NCI-H510A treated with DMSO at 0.1 percent for 48 hours (cell line): ENCODE results near the gene RASSF10.

Source experiments
- DNase-seq: peaks from one replicate; lab custom pipeline; 2025; lab: John Stamatoyannopoulos, UW

Gene RASSF10

DNA sequence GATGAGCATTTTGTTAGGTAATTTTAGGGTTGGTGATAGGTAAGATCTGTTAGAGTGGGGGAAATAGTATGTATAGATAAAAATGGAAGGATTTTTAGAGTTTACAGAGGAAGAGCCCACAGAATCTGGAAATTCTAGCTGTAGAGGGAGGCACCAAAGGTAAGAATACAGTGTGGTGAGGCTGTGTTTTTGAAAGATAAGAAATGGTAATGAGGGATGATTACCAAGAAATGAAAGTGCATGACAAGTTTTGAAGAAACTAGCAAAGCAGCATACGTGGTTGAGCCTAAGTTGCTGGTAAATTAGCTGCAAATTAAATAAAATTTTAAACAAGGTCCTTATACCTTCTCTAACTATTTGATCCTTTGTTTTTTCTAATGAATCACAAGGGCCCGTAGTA is 14.6 kb upstream of the RASSF10 start:
- no peak for DNase-seq

DNA sequence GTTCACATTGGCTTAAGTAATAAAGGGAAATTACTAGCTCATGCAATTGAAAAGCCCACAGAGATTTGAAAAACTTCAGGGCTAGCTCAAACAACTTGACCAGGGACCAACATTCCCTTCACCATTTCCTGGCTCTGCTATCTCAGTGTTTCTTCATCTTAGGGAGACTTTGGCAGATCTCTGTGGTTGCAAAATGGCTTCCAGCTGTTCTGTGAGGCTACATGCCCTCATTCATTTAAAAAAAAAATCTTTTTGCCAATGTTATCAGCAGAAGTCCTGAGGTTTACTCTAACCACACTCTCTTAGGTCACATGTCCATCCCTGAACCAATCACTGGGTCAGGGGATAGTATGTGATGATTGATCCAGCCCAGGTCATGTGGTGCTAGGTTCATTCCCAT is 13.9 kb upstream of the RASSF10 start:
- DNase-seq: no peak

DNA sequence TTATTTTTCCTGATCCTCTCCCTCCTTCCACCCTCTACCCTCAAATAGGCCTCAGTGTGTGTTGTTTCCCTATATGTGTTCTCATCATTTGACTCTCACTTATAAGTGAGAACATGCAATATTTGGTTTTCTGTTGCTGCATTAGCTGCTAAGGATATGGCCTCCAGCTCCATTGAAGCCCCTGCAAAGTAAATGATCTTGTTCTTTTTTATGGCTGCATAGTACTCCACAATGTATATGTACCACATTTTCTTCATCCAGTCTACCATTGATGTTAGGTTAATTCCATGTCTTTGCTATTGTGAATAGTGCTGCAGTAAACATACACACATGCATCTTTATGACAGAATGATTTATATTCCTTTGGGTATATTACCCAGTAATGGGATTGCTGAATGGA is 13.3 kb upstream of the RASSF10 start:
- DNase-seq: no peak

DNA sequence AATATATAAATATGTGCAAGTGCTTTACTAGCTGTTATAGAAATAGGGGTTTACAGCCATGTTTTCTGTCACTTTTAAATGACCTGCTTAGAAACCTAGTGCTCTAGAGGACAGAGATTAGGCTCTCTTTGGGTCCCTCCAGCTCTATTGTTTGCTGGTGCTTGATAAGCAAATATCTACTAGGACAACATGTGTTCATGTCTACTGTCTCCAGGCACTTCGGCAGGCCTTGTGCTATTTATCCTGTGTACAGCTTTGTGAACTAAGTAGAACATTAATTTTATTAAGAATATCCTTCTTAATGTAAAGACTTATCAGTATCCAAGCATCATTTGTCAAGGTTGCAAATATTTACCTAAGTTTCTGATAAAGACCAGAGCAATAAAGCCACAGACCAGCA is 11.9 kb upstream of the RASSF10 start:
- no peak for DNase-seq

DNA sequence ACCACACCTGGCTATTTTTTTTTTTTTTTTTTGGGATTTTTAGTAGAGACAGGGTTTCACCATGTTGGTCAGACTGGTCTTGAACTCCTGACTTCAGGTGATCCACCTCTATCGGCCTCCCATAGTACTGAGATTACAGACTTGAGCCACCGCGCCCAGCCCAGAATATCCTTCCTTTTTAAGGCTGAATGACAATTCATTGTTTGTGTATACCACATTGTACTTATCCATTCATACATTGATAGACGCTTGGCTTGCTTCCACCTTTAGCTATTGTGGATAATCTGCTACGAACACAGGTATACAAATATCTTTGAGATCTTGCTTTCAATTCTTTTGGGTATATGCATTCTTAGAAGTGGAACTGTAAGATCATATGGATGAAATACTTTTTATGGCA is 10.8 kb upstream of the RASSF10 start:
- DNase-seq: no peak

DNA sequence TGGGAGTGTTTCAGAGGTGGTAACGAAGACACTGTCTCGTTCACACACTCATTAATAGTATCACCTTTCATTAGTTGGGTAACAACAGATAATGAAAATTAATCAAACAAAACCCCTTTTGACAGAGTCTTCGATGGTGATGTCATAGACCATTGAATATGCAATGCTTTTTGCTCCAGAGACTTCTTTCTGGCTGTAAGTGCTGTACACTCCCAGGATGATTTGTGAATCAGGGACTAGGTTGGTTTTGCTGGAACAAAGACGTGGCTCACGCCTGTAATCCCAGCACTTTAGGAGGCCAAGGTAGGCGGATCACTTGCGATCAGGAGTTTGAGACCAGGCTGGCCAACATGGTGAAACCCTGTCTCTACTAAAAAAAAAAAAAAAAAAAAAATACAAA is 9.5 kb upstream of the RASSF10 start:
- no peak for DNase-seq

DNA sequence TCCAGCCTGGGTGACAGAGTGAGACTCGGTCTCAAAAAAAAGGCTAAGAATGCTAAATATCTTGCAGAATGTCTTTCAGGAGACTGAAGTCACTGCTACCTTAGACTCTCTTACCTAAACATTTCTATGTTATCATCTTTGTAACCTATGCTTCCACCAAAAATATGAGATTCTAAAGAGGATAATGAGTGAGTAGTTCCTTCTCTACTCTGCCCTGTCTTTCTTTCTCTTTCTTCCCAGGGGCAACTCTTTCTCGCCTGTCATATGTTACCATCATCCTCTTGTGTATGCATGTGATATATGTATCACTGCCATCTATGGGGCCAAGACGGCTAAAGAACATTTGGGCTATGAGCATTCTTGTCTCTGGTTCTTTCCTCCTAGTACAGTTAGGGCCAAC is 9.0 kb upstream of the RASSF10 start:
- no peak for DNase-seq

DNA sequence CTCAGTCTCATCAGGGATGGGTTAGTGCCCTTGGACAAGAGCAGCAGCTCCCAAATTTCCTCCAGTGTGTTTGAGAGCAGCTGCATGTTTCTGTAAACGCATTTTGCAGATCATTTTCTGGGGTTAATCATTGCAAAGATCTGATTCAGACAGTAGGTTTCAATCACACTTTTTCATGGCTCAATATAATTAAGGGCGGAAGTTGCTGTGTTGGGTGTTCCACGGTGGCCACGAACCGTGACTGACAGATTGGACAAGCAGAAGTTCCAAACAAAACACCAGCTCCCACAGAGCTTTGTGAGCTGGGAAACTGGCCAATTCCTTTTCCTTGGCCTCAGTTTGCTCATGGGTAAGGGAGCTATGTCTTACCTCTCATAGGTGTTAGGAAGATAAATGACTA is 8.4 kb upstream of the RASSF10 start:
- no peak for DNase-seq

DNA sequence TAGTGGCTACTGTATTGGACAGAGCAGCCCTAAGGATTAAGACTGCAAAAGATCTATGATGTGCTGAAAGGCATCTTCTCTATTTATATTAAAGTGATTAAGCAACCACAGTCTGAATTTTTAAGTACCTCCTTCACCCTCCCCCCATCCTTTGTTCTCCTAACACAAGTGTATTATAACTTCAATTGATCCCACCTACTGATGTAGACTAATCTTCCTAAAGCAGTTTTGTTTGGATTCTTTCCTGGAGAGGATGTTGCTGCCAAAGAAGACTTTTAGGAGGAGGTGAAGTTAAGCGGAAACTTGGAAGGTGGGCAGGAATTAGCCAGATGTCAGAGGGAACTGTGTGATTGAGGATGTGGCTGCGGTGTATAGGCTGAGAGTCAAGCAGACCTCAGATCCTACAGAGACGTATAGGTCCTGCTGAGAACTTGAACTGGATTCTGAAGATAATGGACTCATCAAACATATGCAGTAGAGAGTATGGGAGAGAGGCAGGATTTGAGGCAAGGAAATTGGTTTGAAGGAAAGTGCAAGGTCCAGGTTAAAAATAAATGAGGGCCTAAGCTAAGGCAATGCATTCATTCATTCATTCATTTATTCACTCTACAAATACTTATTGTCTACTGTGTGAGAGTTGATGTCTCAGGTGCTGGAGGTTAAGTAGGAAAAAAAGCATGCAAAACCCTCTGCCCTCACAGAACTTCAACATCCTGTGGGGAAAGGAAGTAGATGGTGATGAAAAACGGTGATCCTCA is 5.2 kb upstream of the RASSF10 start:
- no peak for DNase-seq

DNA sequence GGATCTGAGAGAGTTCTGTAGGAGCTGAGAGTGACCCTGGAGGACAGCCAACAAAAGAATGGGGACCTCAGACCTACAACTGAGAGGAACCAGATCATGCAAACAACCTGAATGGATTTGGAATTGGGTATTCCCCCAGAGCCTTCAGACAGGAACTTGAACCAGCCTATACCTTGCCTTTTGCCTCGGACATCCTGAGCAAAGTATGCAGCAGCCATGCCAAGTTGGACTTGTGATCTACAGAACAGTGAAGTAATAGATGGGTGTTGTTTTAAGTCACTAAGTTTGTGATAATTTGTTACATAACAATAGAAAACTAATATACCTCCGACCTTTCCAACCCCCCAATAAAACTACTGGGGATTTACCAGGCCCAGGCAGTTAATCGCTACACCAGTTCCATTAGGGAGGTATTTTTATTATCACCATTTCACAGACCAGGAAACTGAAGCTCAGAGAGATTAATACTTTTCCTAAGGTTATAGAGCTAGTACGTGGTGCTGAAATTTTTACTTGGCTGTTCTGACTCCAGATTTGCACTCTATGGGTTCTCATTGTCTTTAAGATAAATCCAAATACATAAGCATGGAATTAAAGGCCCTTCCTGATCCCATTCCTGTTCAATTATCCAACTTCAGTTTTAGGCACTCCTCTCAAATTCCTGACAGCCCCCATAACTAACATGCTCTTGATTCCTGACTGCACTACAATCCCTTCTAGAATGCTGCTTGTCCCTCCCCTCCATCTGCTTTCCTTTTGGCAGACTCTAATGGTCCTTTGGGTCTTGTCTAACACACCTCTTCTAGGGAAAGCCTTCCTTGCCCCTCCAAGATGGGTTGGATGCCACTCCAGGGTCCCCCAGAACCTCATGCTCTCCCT is 1.7 kb upstream of the RASSF10 start:
- DNase-seq: no peak

DNA sequence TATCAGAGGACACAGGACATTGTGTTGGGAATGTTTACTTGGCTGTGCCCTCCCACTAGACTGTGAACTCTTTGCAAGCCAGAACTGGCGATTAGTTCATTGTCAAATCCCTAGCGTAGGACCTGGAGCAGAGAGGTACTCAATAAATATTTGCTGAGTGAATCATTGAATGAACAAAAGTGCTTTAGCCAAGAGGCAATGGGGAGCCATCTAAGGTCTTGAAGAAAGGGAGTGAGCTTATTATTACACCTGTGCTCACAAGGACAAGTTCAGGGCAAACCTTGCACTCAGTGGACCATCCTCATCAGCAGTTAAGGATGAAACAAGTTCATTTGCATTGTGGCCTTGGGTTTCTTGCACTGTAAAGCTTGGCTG is 1.1 kb upstream of the RASSF10 start:
- DNase-seq: no peak

DNA sequence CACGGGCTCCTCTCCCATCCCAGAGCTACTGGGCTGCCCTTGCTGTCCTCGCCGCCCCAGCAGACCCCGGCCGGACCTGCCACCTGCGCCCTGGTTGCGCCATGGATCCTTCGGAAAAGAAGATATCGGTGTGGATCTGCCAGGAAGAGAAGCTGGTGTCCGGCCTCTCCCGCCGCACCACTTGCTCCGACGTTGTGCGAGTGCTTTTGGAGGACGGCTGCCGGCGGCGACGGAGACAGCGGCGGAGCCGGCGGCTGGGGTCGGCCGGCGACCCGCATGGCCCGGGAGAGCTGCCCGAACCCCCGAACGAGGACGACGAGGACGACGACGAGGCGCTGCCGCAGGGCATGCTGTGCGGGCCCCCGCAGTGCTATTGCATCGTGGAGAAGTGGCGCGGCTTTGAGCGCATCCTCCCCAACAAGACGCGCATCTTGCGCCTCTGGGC is 382 bp downstream of the RASSF10 start:
- no peak for DNase-seq

DNA sequence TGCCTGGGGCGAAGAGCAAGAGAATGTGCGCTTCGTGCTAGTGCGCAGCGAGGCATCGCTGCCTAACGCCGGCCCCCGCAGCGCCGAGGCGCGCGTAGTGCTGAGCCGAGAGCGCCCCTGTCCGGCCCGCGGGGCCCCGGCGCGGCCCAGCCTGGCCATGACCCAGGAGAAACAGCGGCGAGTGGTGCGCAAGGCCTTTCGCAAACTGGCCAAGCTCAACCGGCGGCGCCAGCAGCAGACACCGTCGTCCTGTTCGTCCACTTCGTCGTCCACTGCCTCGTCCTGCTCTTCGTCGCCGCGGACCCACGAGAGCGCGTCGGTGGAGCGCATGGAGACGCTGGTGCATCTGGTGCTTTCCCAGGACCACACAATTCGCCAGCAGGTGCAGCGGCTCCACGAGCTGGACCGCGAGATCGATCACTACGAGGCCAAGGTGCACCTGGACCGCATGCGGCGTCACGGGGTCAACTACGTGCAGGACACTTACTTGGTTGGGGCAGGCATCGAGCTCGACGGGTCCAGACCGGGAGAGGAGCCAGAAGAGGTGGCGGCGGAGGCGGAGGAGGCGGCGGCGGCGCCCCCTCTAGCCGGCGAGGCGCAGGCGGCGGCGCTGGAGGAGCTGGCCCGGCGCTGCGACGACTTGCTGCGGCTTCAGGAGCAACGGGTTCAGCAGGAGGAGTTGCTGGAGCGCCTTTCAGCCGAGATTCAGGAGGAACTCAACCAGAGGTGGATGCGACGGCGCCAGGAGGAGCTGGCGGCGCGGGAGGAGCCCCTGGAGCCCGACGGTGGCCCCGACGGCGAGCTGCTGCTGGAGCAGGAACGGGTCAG is 1.0 kb downstream of the RASSF10 start:
- DNase-seq: no peak

DNA sequence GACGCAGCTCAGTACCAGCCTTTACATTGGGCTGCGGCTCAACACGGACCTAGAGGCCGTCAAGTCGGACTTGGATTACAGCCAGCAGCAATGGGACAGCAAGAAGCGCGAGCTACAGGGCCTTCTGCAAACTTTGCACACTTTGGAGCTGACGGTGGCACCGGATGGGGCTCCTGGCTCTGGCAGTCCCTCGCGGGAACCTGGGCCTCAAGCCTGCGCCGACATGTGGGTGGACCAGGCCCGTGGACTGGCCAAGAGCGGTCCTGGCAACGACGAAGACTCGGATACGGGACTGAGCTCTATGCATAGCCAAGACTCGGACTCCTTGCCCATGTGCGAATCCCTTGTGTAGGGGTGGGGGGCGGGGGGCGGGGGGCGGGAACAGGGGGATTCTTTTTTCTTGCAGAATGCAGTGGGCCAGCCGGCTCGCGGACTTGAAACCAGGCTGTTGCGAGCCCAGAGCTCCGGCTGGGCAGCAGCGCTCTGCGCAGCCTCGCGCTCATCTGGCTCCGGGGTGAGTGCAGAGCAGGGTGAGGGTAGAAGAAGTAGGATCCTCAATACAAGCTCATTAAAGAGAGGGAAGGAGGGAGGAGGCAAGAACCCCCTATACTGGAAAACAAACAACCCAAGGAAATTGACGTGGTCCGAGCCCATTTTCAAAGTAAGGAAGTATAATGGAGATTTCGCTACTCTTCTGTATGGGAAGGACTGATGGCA is 1.8 kb downstream of the RASSF10 start:
- DNase-seq: no peak

DNA sequence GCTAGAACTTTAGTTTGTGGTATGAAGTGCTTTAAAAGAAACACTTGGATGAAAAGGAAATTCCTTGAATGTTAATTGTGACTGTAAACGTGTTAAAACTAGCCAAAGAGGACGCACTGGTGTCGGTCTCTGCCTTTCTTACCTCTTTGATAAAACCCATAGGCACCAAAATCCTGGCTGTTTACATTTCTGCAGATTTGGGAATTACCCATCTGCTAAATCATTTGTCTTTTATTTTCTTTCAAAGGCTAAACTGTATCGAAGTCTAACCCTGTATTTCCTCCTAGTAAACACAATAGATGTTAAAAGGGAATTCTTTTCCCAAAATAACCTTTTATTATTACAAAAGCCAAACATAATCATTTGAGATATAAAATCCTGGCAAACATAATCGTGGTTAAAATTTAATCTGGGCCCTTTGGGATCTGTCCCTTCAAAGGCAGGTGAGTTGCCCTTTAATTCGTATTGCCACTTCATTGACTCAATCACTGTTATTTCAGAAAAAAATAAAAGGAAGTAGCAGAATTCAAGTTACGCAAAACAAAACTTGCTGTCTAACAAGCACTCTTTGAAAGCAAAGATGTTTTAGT is 2.4 kb downstream of the RASSF10 start:
- DNase-seq: no peak

DNA sequence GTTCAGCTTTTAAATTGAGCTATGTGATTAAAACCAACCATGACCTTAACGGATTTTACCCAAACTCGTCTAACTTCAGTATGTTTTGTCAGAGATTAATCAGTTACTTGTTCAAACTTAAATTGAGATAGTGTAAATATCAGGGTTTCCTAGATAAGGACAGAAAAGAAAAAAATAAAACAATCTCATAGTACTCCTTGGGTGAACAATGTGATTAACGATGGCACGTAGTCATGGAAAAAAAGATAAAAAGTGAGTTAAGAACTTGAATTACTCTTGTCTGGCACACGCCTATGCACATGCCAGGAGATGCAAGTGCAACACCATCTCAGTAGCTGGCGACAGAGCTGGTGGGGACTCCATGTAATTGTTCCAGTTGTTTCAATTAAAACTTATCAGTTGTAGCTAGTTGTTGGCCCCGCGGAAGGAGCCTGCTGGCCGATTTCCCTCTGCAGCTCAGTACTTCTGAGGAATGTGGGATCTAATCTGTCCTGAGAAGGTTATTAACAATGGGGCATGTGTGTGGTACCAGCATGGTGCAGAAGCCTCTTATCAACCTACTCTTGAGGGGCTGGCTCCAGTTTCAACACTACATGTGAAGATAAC is 3.0 kb downstream of the RASSF10 start:
- no peak for DNase-seq

DNA sequence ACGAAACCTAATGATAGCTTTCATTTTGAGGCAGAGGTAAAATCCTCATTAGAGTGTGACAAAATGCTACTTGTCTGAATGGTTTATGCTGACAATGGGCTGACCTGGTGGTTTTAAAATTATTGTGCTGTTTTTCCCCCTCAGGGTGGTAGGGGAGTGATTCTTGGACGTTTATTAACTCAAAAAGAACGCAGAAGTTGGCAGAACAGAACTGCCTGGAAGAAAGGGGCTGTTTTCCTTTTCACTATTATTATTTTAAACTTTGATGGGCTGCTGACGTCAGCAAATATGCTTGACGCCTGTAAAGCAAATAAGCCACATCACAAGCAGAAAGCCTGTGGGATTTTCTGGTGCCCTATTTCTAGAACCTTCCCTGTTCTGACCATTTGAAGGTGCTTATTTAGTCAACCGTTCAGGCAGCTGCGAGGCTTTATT is 4.0 kb downstream of the RASSF10 start:
- DNase-seq: no peak

DNA sequence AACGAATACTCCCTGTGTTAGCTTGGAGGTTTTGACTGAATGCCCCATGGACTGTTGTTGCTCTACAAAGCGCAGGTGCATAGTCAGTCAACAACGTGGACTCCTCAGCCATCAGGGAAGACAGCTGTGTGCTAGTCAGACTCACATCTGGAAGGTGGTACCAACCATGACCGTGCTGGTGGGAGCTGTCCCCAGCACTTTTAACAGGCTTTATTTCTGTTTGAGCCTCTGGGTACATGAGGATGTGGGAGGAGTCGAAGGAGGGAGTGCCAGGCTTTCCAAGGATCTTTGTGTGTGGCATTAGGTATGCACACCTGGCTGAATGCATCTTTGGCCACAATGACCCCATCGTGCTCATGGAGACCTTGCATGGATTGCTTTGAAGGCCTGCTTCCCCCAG is 6.6 kb downstream of the RASSF10 start:
- no peak for DNase-seq

DNA sequence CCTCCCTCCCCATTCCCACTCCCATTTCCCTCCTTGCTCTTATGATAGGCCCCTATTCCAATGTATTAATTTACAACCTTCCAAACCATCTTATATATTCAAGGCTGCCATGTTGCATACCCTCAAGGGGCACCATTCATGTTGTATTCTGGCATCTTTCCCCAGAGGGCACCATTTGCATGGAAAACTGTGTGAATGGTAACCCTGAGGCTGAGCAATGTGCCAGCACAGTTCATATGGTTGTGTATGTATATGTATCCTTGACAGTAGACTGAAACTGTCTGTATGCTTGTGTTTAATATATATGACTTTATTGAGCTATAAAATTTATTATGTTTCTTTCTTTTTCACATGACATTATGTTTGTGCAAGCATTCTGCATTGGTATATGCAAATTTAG is 7.3 kb downstream of the RASSF10 start:
- DNase-seq: peak; percentile 25

DNA sequence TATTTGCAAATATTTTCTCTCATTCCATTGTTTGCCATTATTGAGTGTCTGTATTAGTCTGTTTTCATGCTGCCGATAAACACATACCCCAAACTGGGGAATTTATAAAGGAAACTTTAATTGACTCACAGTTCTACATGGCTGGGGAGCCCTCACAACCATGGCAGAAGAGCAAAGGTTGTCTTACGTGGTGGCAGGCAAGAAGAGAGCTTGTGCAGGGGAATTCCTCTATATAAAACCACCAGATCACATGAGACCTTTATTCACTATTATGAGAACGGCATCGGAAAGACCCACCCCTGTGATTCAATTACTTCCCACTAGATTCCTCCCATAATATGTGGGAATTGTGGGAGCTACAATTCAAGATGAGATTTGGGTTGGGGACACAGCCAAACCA is 10.2 kb downstream of the RASSF10 start:
- no peak for DNase-seq

DNA sequence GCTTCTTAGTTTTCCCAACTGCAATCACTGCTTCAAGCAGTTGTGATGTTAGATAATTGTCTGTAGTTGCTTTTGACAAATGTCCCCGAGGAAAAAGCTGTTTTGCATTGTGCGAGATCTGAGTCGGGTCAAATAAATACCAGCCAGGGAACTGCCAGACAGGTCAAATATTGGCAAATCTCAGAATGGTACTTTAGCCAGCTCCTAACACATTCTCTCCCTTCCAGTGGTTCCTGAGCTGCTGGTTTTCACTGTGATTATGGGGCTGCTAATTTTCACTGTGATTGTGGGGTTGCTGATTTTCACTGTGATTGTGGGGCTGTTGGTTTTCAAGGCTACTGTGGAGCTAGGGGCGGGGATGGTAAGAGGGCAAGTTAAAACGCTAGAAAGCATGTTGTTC is 14.3 kb downstream of the RASSF10 start:
- DNase-seq: no peak
